Panc1 (cell line): Measurements from ENCODE around the gene NBPF26. TPM values are rescaled to one million over a fixed set of nuclear protein-coding genes. Genes with fewer than 3 reads are reported as not detected.
"Not testable (repeated sequence)": the region's sequence is repeated elsewhere in the genome, so short reads cannot be mapped to it uniquely, and the experiment has no call there.

ENCODE experiments used
- ATAC-seq: fragments of 200-7000 bp; cut with Tn5 transposase; 2 replicates; pipeline ENCODE4 v1.9.1; 2020; ENCODE audit warnings: mild to moderate bottlenecking, moderate library complexity
- BruUV-seq: library from RNA; stranded (reverse); fragments of 400-500 nt; replicated peaks from 2 replicates; lab custom pipeline; 2021; lab: Mats Ljungman, UMichigan
- CTCF ChIA-PET: fragments of 300-600 bp; sonication (Branson Sonifier 250); formaldehyde crosslinking; loops from one replicate; lab custom pipeline; 2022; ENCODE audit warnings: antibody characterized with exemption; lab: Charles Lee
- POLR2A ChIA-PET: fragments of 300-600 bp; sonication (Branson Sonifier 250); formaldehyde crosslinking; loops from one replicate; lab custom pipeline; 2022; ENCODE audit warnings: antibody characterized with exemption; lab: Charles Lee
- DNase-seq: peaks from one replicate; pipeline ENCODE4 v3.0.0-alpha.2; 2010; ENCODE audit warnings: low read depth, low spot score
- H3K27ac ChIP-seq: 2 replicates; pipeline ENCODE4 v1.5.1; 2011; ENCODE audit warnings: mild to moderate bottlenecking, low read length, inconsistent platforms
- H3K27me3 ChIP-seq: fragments of 200-500 bp; sonication (Bioruptor generic); 2 replicates; pipeline ENCODE4 v1.6.0; 2014; ENCODE audit warnings: low read length, inconsistent platforms; ENCODE audit not compliant: control insufficient read depth, insufficient read depth
- H3K36me3 ChIP-seq: fragments of 200-500 bp; sonication (Bioruptor generic); 2 replicates; pipeline ENCODE4 v1.5.1; 2014; ENCODE audit warnings: inconsistent platforms, mild to moderate bottlenecking, low read length, moderate library complexity; ENCODE audit not compliant: control insufficient read depth, insufficient read depth
- H3K4me1 ChIP-seq: 2 replicates; pipeline ENCODE4 v1.5.1; 2011; ENCODE audit warnings: inconsistent platforms, mild to moderate bottlenecking, low read length, moderate library complexity; ENCODE audit not compliant: control insufficient read depth, insufficient read depth
- H3K4me3 ChIP-seq, 2 experiments: 2 replicates each; pipeline ENCODE4 v1.5.1; 2011 to 2012; ENCODE audit warnings: low read depth in 2 of 2, low read length in 2 of 2, mild to moderate bottlenecking in 2 of 2, inconsistent platforms in 1 of 2, moderate library complexity in 1 of 2
- H3K9me3 ChIP-seq: fragments of 200-500 bp; sonication (Bioruptor generic); 2 replicates; pipeline ENCODE4 v1.5.1; 2014; ENCODE audit warnings: low read depth, mild to moderate bottlenecking, inconsistent platforms, low read length, moderate library complexity; ENCODE audit not compliant: control insufficient read depth, insufficient read depth
- in situ Hi-C: cut with HindIII; loops from 2 replicates; pipeline ENCODE4 v1.10.0; 2016; ENCODE audit warnings: low sequenced_read_pairs, low pct_unique_long_range_greater_than_20kb
- intact Hi-C: fragments of 100-400 bp; cut with micrococcal nuclease; formaldehyde crosslinking; loops from one replicate; pipeline ENCODE4 v1.10.0; 2022; ENCODE audit not compliant: unreplicated experiment
- total RNA-seq: library from RNA; stranded (reverse); gene quantifications from one replicate; pipeline ENCODE4 v1.2.1, GENCODE V29; 2021; ENCODE audit not compliant: unreplicated experiment

The NBPF26 gene
- total RNA-seq, 1 experiment from 2014 or later: 22.9 TPM

DNA sequence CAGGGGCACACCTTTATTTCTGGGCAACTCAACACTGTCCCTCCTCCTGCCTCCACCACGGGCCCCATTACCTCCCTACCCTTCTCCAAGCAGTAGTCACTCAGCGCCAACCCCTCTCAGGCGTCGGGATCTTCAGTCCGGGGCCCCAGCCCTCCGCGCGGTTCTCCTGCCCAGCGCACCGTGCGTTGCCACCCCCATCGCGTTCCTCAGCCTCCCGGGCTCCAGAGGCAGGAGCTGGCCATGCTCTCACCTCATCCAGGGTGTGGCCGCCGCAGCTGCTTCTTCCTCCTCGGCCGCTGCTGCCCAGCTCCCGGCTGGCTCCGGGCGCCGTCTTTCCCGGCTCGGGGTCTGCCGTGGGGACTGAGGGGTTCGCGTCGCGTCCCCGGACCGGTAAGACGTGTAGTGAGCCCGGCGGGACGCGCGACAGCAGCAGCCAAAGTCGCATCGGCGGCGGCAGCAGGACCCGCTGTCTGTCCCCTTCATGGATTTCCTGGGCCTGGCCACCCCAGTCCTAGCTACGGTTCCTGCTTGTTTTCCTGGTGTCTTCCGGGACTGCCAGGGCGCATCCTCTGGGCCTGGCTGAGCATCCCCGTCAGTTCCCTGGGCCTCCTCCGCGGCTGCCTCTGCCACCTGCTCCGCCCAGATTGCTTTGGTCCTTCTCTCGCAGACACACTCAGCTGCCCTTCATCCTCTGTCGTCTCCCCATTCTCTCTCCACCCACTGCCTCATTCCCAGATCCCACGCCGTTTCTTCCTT lies 22.8 kb upstream of the NBPF26 start:
- H3K9me3 ChIP-seq, intact Hi-C loops, in situ Hi-C loops, H3K4me1 ChIP-seq, H3K27ac ChIP-seq, DNase-seq, CTCF ChIA-PET, POLR2A ChIA-PET, H3K36me3 ChIP-seq, H3K27me3 ChIP-seq, H3K4me3 ChIP-seq, BruUV-seq: not testable (repeated sequence)
- peak; percentile 90 for ATAC-seq

DNA sequence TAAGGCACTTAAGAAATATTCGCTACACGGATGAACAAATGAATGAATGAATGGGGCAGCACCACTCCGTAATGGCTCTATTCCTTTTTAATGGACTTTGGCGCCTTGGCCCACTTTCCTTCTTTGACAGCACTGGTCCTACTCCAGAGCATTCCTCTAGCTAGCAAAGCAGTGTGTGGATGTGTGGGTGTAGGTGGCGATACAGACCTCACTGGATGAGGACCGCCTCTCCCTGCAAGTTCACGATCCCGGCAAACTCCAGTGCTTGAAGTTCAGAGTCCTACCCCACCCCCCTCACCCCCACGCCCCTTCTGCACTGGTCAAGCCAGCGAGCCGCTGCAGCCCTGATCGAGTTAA lies 409 bp upstream of the NBPF26 start:
- DNase-seq, intact Hi-C loops, H3K9me3 ChIP-seq, BruUV-seq, H3K4me1 ChIP-seq, in situ Hi-C loops, CTCF ChIA-PET, H3K36me3 ChIP-seq, H3K27me3 ChIP-seq, H3K27ac ChIP-seq: not testable (repeated sequence)
- POLR2A ChIA-PET: interaction anchor here (0.7 kb wide), 1 partner anchor 794 kb away, joined by 7 read pairs; no protein-coding TSS in a partner anchor
- H3K4me3 ChIP-seq: peak overlapping the region in 1 of 2 experiments; percentile 23; a peak in 1 of 4 replicates
- ATAC-seq: peak; percentile 87

DNA sequence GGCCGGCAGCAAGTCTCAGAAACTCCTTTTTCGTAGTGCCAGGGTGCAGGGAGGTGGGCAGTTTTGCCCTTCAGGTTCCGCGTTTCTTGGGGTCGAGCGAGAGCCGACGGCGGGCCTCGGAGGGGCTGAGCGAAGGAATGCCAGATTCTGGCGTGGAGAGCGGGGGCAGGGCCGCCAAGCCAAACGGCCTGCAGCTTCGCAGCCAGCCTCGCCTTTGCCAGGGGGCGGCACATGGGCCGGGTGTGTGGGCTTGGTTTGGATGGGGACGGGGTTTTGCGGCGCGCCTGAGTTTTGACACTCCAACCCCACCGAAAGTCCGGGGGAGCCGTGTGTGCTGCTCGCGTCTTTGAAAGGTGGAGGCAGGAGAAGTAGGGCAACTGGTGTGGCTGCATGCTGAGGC lies 762 bp downstream of the NBPF26 start:
- H3K4me1 ChIP-seq, H3K9me3 ChIP-seq, ATAC-seq, intact Hi-C loops, H3K27me3 ChIP-seq, POLR2A ChIA-PET, in situ Hi-C loops, BruUV-seq, H3K36me3 ChIP-seq, CTCF ChIA-PET, H3K27ac ChIP-seq, DNase-seq: not testable (repeated sequence)
- H3K4me3 ChIP-seq: peak overlapping the region; percentile 46 to 48

GRCh38 chr1:120728811-120729210 lies 5.1 kb downstream of the NBPF26 start:
- ATAC-seq, DNase-seq, in situ Hi-C loops, H3K27me3 ChIP-seq, H3K4me1 ChIP-seq, POLR2A ChIA-PET, BruUV-seq, H3K4me3 ChIP-seq, CTCF ChIA-PET, intact Hi-C loops, H3K36me3 ChIP-seq, H3K9me3 ChIP-seq, H3K27ac ChIP-seq: not testable (repeated sequence)

DNA sequence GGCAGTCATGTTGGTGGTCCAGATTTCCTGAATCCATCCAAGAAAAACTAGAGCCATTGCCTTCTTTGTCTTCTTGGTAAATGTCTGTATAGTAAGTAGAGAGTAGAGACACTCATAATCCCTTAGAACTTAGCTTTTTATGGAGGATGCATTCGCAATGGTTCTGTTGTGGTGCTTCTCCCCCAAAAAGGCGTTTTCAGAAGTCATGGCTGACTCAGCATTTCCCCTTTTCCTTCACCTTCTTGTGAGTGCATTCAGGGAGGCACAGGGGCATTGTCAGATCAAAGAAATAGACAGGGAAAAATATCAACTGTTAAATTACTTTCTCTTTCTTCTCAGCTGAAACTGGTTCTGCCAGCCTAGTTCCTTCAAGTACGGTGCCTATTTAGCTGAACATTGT lies 45.3 kb downstream of the NBPF26 start:
- ATAC-seq, H3K36me3 ChIP-seq, CTCF ChIA-PET, H3K9me3 ChIP-seq, H3K27ac ChIP-seq, H3K4me3 ChIP-seq, intact Hi-C loops, DNase-seq, in situ Hi-C loops, BruUV-seq, POLR2A ChIA-PET, H3K27me3 ChIP-seq, H3K4me1 ChIP-seq: not testable (repeated sequence)

DNA sequence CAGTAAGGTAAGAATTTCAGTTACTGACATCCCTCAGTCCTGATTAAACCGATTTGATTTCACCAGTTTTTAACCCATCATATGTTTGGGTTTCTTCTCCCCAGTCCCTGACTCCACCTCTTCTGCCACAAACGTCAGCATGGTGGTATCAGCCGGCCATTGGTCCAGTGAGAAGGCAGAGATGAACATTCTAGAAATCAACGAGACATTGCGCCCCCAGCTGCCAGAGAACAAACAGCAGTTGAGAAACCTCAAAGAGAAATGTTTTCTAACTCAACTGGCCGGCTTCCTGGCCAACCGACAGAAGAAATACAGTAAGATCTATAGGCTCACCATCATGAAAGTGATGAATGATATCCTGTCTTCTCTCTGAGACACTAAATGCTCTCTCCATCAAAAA lies 81.7 kb downstream of the NBPF26 start:
- in situ Hi-C loops, DNase-seq, H3K36me3 ChIP-seq, H3K27me3 ChIP-seq, POLR2A ChIA-PET, ATAC-seq, H3K4me3 ChIP-seq, H3K4me1 ChIP-seq, H3K27ac ChIP-seq, BruUV-seq, H3K9me3 ChIP-seq, CTCF ChIA-PET, intact Hi-C loops: not testable (repeated sequence)
